IMR-90 (cell line): Measurements from ENCODE around the gene CCER1. TPM values are rescaled to one million over a fixed set of nuclear protein-coding genes. Genes with fewer than 3 reads are reported as not detected.

Experiments
- ATAC-seq: fragments of 200-7000 bp; cut with Tn5 transposase; 2 replicates; pipeline ENCODE4 v1.9.1; 2020; ENCODE audit warnings: low read depth, mild to moderate bottlenecking, moderate library complexity
- BruUV-seq: library from RNA; stranded (reverse); fragments of 400-500 nt; replicated peaks from 2 replicates; lab custom pipeline; 2021; lab: Mats Ljungman, UMichigan
- CTCF ChIA-PET: fragments of 300-600 bp; formaldehyde crosslinking; extraction: SDS; loops from one replicate; lab custom pipeline; 2021; ENCODE audit warnings: antibody characterized with exemption; lab: Yijun Ruan, JAX
- POLR2A ChIA-PET: fragments of 300-600 bp; sonication (Branson Sonifier 250); formaldehyde crosslinking; loops from one replicate; lab custom pipeline; 2022; ENCODE audit warnings: antibody characterized with exemption; ENCODE audit not compliant: unreplicated experiment; lab: Charles Lee
- DNase-seq: peaks from one replicate; pipeline ENCODE4 v3.0.0; 2013
- H2AFZ ChIP-seq: replicated peaks from 2 replicates; pipeline ENCODE3; 2013; ENCODE audit warnings: low read length, mild to moderate bottlenecking; ENCODE audit not compliant: poor library complexity
- H2AK5ac ChIP-seq: 2 replicates; pipeline ENCODE4 v1.6.1; 2013; ENCODE audit warnings: low read depth, low read length, inconsistent platforms
- H2AK9ac ChIP-seq: replicated peaks from 2 replicates; pipeline ENCODE3; 2013; ENCODE audit warnings: mild to moderate bottlenecking, low read depth, low read length, moderate library complexity; ENCODE audit not compliant: poor library complexity
- H2BK120ac ChIP-seq: 2 replicates; pipeline ENCODE4 v1.6.1; 2013; ENCODE audit warnings: low read depth, low read length, inconsistent platforms
- H2BK15ac ChIP-seq: 3 replicates; pipeline ENCODE4 v1.6.1; 2013; ENCODE audit warnings: low read depth, low read length, inconsistent platforms
- H2BK20ac ChIP-seq: 2 replicates; pipeline ENCODE4 v1.6.1; 2013; ENCODE audit warnings: low read depth, mild to moderate bottlenecking, inconsistent platforms, low read length, moderate library complexity
- H2BK5ac ChIP-seq: 2 replicates; pipeline ENCODE4 v1.6.1; 2013; ENCODE audit warnings: mild to moderate bottlenecking, low read depth, low read length, inconsistent platforms; ENCODE audit not compliant: poor library complexity, severe bottlenecking
- H3K14ac ChIP-seq: replicated peaks from 2 replicates; pipeline ENCODE4 v1.6.1; 2013; ENCODE audit warnings: low read depth, low read length, inconsistent platforms
- H3K18ac ChIP-seq: 2 replicates; pipeline ENCODE4 v1.6.1; 2013; ENCODE audit warnings: low read depth, low read length, control low read depth
- H3K23ac ChIP-seq: 2 replicates; pipeline ENCODE4 v1.6.1; 2013; ENCODE audit warnings: low read depth, low read length, inconsistent platforms
- H3K27ac ChIP-seq: 2 replicates; pipeline ENCODE4 v1.5.1; 2013; ENCODE audit warnings: mild to moderate bottlenecking, control low read depth, low read length; ENCODE audit not compliant: insufficient read depth
- H3K27me3 ChIP-seq: 2 replicates; pipeline ENCODE4 v1.6.1; 2013; ENCODE audit warnings: low read length; ENCODE audit not compliant: control insufficient read depth, insufficient read depth
- H3K36me3 ChIP-seq: 2 replicates; pipeline ENCODE4 v1.6.1; 2013; ENCODE audit warnings: low read length, mixed read lengths; ENCODE audit not compliant: control insufficient read depth, insufficient read depth
- H3K4ac ChIP-seq: 2 replicates; pipeline ENCODE4 v1.6.1; 2013; ENCODE audit warnings: low read depth, low read length, inconsistent platforms
- H3K4me1 ChIP-seq: 2 replicates; pipeline ENCODE4 v1.6.1; 2013; ENCODE audit warnings: low read length, mixed read lengths; ENCODE audit not compliant: control insufficient read depth, insufficient read depth
- H3K4me2 ChIP-seq: 2 replicates; pipeline ENCODE4 v1.6.1; 2013; ENCODE audit warnings: low read depth, mild to moderate bottlenecking, control low read depth, low read length, moderate library complexity
- H3K4me3 ChIP-seq: 2 replicates; pipeline ENCODE4 v1.5.1; 2013; ENCODE audit warnings: low read depth, mild to moderate bottlenecking, control low read depth, low read length, moderate library complexity; ENCODE audit not compliant: insufficient read depth
- H3K56ac ChIP-seq: 2 replicates; pipeline ENCODE4 v1.6.1; 2013; ENCODE audit warnings: low read length, inconsistent platforms; ENCODE audit not compliant: insufficient read depth; ENCODE audit errors: extremely low read depth
- H3K79me1 ChIP-seq, 2 experiments: 2 replicates each; pipeline ENCODE4 v1.6.1; 2013; ENCODE audit warnings: low read length in 2 of 2, inconsistent platforms in 1 of 2, low read depth in 1 of 2
- H3K9ac ChIP-seq: 2 replicates; pipeline ENCODE4 v1.6.1; 2013; ENCODE audit warnings: low read depth, low read length, control low read depth
- H3K9me1 ChIP-seq: 2 replicates; pipeline ENCODE4 v1.6.1; 2013; ENCODE audit warnings: low read length, inconsistent platforms; ENCODE audit not compliant: insufficient read depth
- H3K9me3 ChIP-seq: 2 replicates; pipeline ENCODE4 v1.6.1; 2013; ENCODE audit warnings: low read length; ENCODE audit not compliant: control insufficient read depth, insufficient read depth
- H4K20me1 ChIP-seq: 2 replicates; pipeline ENCODE4 v1.6.1; 2013; ENCODE audit warnings: low read length, inconsistent platforms; ENCODE audit not compliant: insufficient read depth
- H4K5ac ChIP-seq: 2 replicates; pipeline ENCODE4 v1.6.1; 2013; ENCODE audit warnings: mild to moderate bottlenecking, low read depth, low read length, control low read depth
- H4K8ac ChIP-seq, 2 experiments: 2 replicates each; pipeline ENCODE4 v1.6.1; 2013; ENCODE audit warnings: low read depth in 2 of 2, low read length in 2 of 2, control low read depth in 1 of 2, inconsistent platforms in 1 of 2
- H4K91ac ChIP-seq: 2 replicates; pipeline ENCODE4 v1.6.1; 2013; ENCODE audit warnings: low read depth, low read length, inconsistent platforms; ENCODE audit not compliant: insufficient read depth
- BHLHE40 ChIP-seq: fragments of 150-350 bp; IDR thresholded peaks from 2 replicates; pipeline ENCODE4 v1.6.1; 2016; ENCODE audit warnings: mild to moderate bottlenecking, low read depth, low read length
- CEBPB ChIP-seq: IDR thresholded peaks from 2 replicates; pipeline ENCODE4 v1.6.1; 2012; ENCODE audit warnings: low read depth, low read length, improper control_type of control experiment
- CHD1 ChIP-seq: IDR thresholded peaks from 2 replicates; pipeline ENCODE4 v1.6.1; 2012; ENCODE audit warnings: low read depth, low read length, improper control_type of control experiment
- FOS ChIP-seq: fragments of 150-350 bp; IDR thresholded peaks from 2 replicates; pipeline ENCODE4 v1.6.1; 2016; ENCODE audit warnings: low read depth, low read length
- MAFK ChIP-seq: IDR thresholded peaks from 2 replicates; pipeline ENCODE4 v1.6.1; 2012; ENCODE audit warnings: low read depth, low read length, improper control_type of control experiment
- MAZ ChIP-seq: IDR thresholded peaks from 2 replicates; pipeline ENCODE4 v1.6.1; 2012; ENCODE audit warnings: low read depth, mild to moderate bottlenecking, low read length, improper control_type of control experiment, moderate library complexity, borderline replicate concordance
- MXI1 ChIP-seq: IDR thresholded peaks from 2 replicates; pipeline ENCODE4 v1.6.1; 2012; ENCODE audit warnings: low read depth, mild to moderate bottlenecking, low read length, moderate library complexity, borderline replicate concordance
- RAD21 ChIP-seq: IDR thresholded peaks from 2 replicates; pipeline ENCODE4 v1.6.1; 2012; ENCODE audit warnings: low read length, improper control_type of control experiment
- RCOR1 ChIP-seq: IDR thresholded peaks from 2 replicates; pipeline ENCODE4 v1.6.1; 2012; ENCODE audit warnings: mild to moderate bottlenecking, low read length, improper control_type of control experiment; ENCODE audit not compliant: insufficient replicate concordance
- RFX5 ChIP-seq: IDR thresholded peaks from 2 replicates; pipeline ENCODE4 v1.8.0; 2012; ENCODE audit warnings: low read depth, mild to moderate bottlenecking, low read length, moderate library complexity
- WGBS, 2 experiments: methylation state at CpG; one replicate each; pipeline versions ENCODE4 v1.1.5 to v1.1.7; 2013; ENCODE audit warnings: missing lambda C conversion rate in 2 of 2; ENCODE audit not compliant: insufficient read length in 1 of 2; ENCODE audit errors: extremely low coverage in 2 of 2; 5-methylcytosine and 5-hydroxymethylcytosine counted together
- dilution Hi-C: fragments of 300-500 bp; cut with HindIII; formaldehyde crosslinking; loops from one replicate; pipeline ENCODE4 v1.14.3; 2018; ENCODE audit warnings: low sequenced_read_pairs; ENCODE audit not compliant: unreplicated experiment
- in situ Hi-C: fragments of 300-500 bp; cut with MboI; formaldehyde crosslinking; loops from 3 replicates; pipeline ENCODE4 v1.14.3; 2019; ENCODE audit warnings: low sequenced_read_pairs, inconsistent platforms, mixed read lengths
- intact Hi-C: fragments of 100-400 bp; cut with micrococcal nuclease; formaldehyde crosslinking; loops from 2 replicates; pipeline ENCODE4 v1.10.0; 2022
- polyA plus RNA-seq, 3 experiments: library from polyadenylated mRNA; depleted of rRNA; stranded (reverse); fragments of >200 nt; gene quantifications; 2 replicates each; pipeline ENCODE4 v1.2.3, GENCODE V29; 2012; ENCODE audit warnings: low replicate concordance in 1 of 3
- total RNA-seq: library from RNA; depleted of rRNA; stranded (reverse); fragments of >200 nt; gene quantifications from 2 replicates; pipeline ENCODE4 v1.2.3, GENCODE V29; 2012
- TF ChIP-seq, protein P1 (sequence below): fragments of 150-350 bp; IDR thresholded peaks from 2 replicates; pipeline ENCODE4 v1.6.1; 2017; ENCODE audit warnings: mild to moderate bottlenecking, antibody characterized with exemption, low read length, low read depth
- TF ChIP-seq, protein P2 (sequence below): conservative IDR thresholded peaks from 2 replicates; pipeline ENCODE4 v1.5.1; 2012; ENCODE audit warnings: mild to moderate bottlenecking, low read depth, low read length, improper control_type of control experiment

The CCER1 gene
- total and polyA plus RNA-seq, 2 of the 4 experiments (the other 2 are of a cell fraction): not detected

DNA sequence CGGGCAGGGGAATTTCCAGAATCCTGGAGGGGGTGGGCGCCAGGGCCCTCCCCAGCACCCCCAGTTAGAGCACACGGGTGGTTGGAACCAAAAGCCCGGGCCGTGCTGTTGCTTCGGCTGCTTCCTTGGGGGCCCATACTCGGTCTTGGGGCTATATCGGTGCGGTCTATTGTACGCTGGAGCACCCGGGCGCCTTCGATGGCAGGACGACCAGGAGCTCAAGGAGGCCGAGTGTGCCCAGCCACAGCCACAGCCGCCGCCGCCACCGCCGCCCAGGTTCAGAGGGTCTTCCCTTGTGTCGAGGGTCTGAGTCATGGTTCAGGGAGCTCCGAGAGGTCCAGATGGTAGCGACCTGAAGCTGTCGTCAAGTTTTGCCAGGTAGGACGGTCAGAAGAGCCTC, 548 bp downstream of the CCER1 start:
- H3K9ac ChIP-seq: no peak overlapping the region
- ATAC-seq: no peak
- H3K36me3 ChIP-seq: no peaks in the 10 kb centered on the region
- H3K4me2 ChIP-seq: no peak overlapping the region
- no peak overlapping the region for H4K91ac ChIP-seq
- ChIA-PET CTCF (no interaction called here), POLR2A (no interaction called here)
- dilution Hi-C loops: no loop called here
- no peak overlapping the region for H3K18ac ChIP-seq
- H4K20me1 ChIP-seq: no peaks in the 10 kb centered on the region
- H3K4me3 ChIP-seq: no peak overlapping the region
- in situ Hi-C loops: loop anchor here (25.0 kb wide), 1 partner anchor 1683 kb away; no protein-coding TSS in a partner anchor
- H3K14ac ChIP-seq: no peak overlapping the region
- H3K9me1 ChIP-seq: no peaks in the 10 kb centered on the region
- H3K4me1 ChIP-seq: no peaks in the 10 kb centered on the region
- H2BK15ac ChIP-seq: no peak overlapping the region
- no peak for TF ChIP-seq RAD21
- no peak for TF ChIP-seq BHLHE40
- TF ChIP-seq MAFK: no peak
- no peak for TF ChIP-seq MAZ
- TF ChIP-seq MXI1: no peak
- TF ChIP-seq, protein P1, sequence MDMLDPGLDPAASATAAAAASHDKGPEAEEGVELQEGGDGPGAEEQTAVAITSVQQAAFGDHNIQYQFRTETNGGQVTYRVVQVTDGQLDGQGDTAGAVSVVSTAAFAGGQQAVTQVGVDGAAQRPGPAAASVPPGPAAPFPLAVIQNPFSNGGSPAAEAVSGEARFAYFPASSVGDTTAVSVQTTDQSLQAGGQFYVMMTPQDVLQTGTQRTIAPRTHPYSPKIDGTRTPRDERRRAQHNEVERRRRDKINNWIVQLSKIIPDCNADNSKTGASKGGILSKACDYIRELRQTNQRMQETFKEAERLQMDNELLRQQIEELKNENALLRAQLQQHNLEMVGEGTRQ: no peak
- TF ChIP-seq CHD1: no peak
- no peak for TF ChIP-seq RFX5
- no peak for TF ChIP-seq FOS
- TF ChIP-seq RCOR1: no peak
- TF ChIP-seq, protein P2, sequence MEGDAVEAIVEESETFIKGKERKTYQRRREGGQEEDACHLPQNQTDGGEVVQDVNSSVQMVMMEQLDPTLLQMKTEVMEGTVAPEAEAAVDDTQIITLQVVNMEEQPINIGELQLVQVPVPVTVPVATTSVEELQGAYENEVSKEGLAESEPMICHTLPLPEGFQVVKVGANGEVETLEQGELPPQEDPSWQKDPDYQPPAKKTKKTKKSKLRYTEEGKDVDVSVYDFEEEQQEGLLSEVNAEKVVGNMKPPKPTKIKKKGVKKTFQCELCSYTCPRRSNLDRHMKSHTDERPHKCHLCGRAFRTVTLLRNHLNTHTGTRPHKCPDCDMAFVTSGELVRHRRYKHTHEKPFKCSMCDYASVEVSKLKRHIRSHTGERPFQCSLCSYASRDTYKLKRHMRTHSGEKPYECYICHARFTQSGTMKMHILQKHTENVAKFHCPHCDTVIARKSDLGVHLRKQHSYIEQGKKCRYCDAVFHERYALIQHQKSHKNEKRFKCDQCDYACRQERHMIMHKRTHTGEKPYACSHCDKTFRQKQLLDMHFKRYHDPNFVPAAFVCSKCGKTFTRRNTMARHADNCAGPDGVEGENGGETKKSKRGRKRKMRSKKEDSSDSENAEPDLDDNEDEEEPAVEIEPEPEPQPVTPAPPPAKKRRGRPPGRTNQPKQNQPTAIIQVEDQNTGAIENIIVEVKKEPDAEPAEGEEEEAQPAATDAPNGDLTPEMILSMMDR: no peak
- TF ChIP-seq CEBPB: no peak
- no peak overlapping the region for H2BK20ac ChIP-seq
- H3K79me1 ChIP-seq: no peaks in the 10 kb centered on the region
- no TSS peak for BruUV-seq
- H2AK9ac ChIP-seq: no peak overlapping the region
- no peak overlapping the region for H4K8ac ChIP-seq
- H2BK120ac ChIP-seq: no peak overlapping the region
- H2AFZ ChIP-seq: no peak overlapping the region
- H3K4ac ChIP-seq: no peak overlapping the region
- no peak overlapping the region for H4K5ac ChIP-seq
- no peak overlapping the region for H2AK5ac ChIP-seq
- H3K27ac ChIP-seq: no peak overlapping the region
- no peaks in the 10 kb centered on the region for H3K9me3 ChIP-seq
- H3K56ac ChIP-seq: no peak overlapping the region
- no peak overlapping the region for H2BK5ac ChIP-seq
- DNase-seq: no peak
- WGBS, 2 experiments: 100% methylated on average over 9 of the region's 25 CpGs; no CpG with 5 or more reads in 1 of the 2 experiments
- intact Hi-C loops: no loop called here
- H3K27me3 ChIP-seq: no peaks in the 10 kb centered on the region
- no peak overlapping the region for H3K23ac ChIP-seq
